Thymus (tissue), 14 donors: Measurements from ENCODE around the gene OR2T27. TPM values are rescaled to one million over a fixed set of nuclear protein-coding genes. Genes with fewer than 3 reads are reported as not detected.
"Not testable (repeated sequence)": the region's sequence is repeated elsewhere in the genome, so short reads cannot be mapped to it uniquely, and the experiment has no call there.

ENCODE experiments used
- DNase-seq, 9 donors: peaks; one replicate each; pipeline ENCODE4 v3.0.0-alpha.2; 2013; ENCODE audit warnings: low spot score in 9 of 9, low read depth in 6 of 9, missing footprints in 1 of 9
- H3K27ac ChIP-seq, 2 donors: one replicate each; pipeline ENCODE4 v1.5.1; 2013; ENCODE audit warnings: control low read depth in 1 of 2, low read depth in 1 of 2, low read length in 1 of 2, mild to moderate bottlenecking in 1 of 2, moderate library complexity in 1 of 2
- H3K27me3 ChIP-seq, 2 donors: one replicate each; pipeline ENCODE4 v1.5.1; 2013; ENCODE audit warnings: low read length in 1 of 2; ENCODE audit not compliant: control insufficient read depth in 2 of 2, insufficient read depth in 1 of 2
- H3K36me3 ChIP-seq, 2 donors: one replicate each; pipeline ENCODE4 v1.5.1; 2013; ENCODE audit warnings: low read length in 1 of 2, mild to moderate bottlenecking in 1 of 2, moderate library complexity in 1 of 2; ENCODE audit not compliant: control insufficient read depth in 2 of 2, insufficient read depth in 2 of 2
- H3K4me1 ChIP-seq, 2 donors: one replicate each; pipeline ENCODE4 v1.5.1; 2013; ENCODE audit warnings: low read length in 2 of 2; ENCODE audit not compliant: control insufficient read depth in 2 of 2, insufficient read depth in 2 of 2
- H3K4me3 ChIP-seq, 2 donors: one replicate each; pipeline ENCODE4 v1.5.1; 2013; ENCODE audit warnings: low read length in 2 of 2, control low read depth in 1 of 2, mild to moderate bottlenecking in 1 of 2
- H3K9me3 ChIP-seq, 2 donors: one replicate each; pipeline ENCODE4 v1.5.1; 2013; ENCODE audit warnings: low read length in 1 of 2, mild to moderate bottlenecking in 1 of 2; ENCODE audit not compliant: control insufficient read depth in 2 of 2, insufficient read depth in 1 of 2
- WGBS: extraction: QIAGEN DNeasy Blood & Tissue Kit; methylation state at CpG from one replicate; pipeline ENCODE4 v1.1.7; 2013; 5-methylcytosine and 5-hydroxymethylcytosine counted together
- long read RNA-seq, 10 donors: transcript quantifications; one replicate each; lab custom pipeline, GENCODE V29; 2026
- polyA plus RNA-seq: library from polyadenylated mRNA; stranded (reverse); fragments of 200-250 nt; gene quantifications from one replicate; pipeline ENCODE4 v1.2.3, GENCODE V29; 2013
- total RNA-seq: library from RNA; stranded (reverse); fragments of 120-200 nt; gene quantifications from one replicate; pipeline ENCODE4 v1.2.4, GENCODE V29; 2013
- donor health status: healthy.

Gene OR2T27
- total RNA-seq (not detected), polyA plus RNA-seq (not detected)
- long read RNA-seq, donor 1: 0 reads
- long read RNA-seq, donor 2: 0 reads
- long read RNA-seq, donor 3: 0 reads
- long read RNA-seq, donor 4: 0 reads
- long read RNA-seq, donor 5: 0 reads
- long read RNA-seq, donor 6: 0 reads
- long read RNA-seq, donor 7: 0 reads
- long read RNA-seq, donor 8: 0 reads
- long read RNA-seq, donor 9: 0 reads
- long read RNA-seq, donor 10: 0 reads

- H3K36me3 ChIP-seq, H3K9me3 ChIP-seq, H3K27ac ChIP-seq, H3K4me3 ChIP-seq, H3K4me1 ChIP-seq, DNase-seq, H3K27me3 ChIP-seq: not testable (repeated sequence)
- WGBS: 99% methylated on average over 3 of the region's 3 CpGs
Observed at GRCh38 chr1:248655354-248655753, at the start of gene OR2T27. Gene OR2T27 (minus strand): TSS chr1:248655528. CDS start chr1:248650884, 4,644 bp downstream.

- no peak for DNase-seq
- Histone ChIP-seq H3K9me3 (peaks cover 0 to 1% of the 10 kb centered on the region in 2 donors), H3K27ac (no peak overlapping the region), H3K4me1 (no peaks in the 10 kb centered on the region), H3K36me3 (no peaks in the 10 kb centered on the region), H3K27me3 (no peaks in the 10 kb centered on the region), H3K4me3 (no peak overlapping the region)
- 96% methylated on average over 2 of the region's 2 CpGs for WGBS
Observed at GRCh38 chr1:248704606-248705005, 49.3 kb upstream of the OR2T27 start.

- Histone ChIP-seq H3K27ac (no peak overlapping the region), H3K27me3 (no peaks in the 10 kb centered on the region), H3K4me3 (no peak overlapping the region), H3K9me3 (no peaks in the 10 kb centered on the region), H3K4me1 (no peaks in the 10 kb centered on the region), H3K36me3 (no peaks in the 10 kb centered on the region)
- DNase-seq: no peak
- 68% methylated on average over 2 of the region's 2 CpGs for WGBS
Observed at GRCh38 chr1:248703674-248704073, 48.3 kb upstream of the OR2T27 start.

- H3K27ac ChIP-seq: no peak within 1 kb of the TSS
- no peaks in the 10 kb centered on the region for H3K36me3 ChIP-seq
- H3K4me3 ChIP-seq: no peak within 1 kb of the TSS
- H3K9me3 ChIP-seq: no peaks in the 10 kb centered on the region
- 95% methylated on average over 1 of the region's 1 CpG for WGBS
- no peaks in the 10 kb centered on the region for H3K27me3 ChIP-seq
- no peak for DNase-seq
- no peaks in the 10 kb centered on the region for H3K4me1 ChIP-seq
Observed at GRCh38 chr1:248702714-248703113, 47.4 kb upstream of the OR2T27 start, which contains the start of gene OR14I1. Gene OR14I1 (minus strand): TSS chr1:248702766.

GRCh38 chr1:248699099-248699498, 43.8 kb upstream of the OR2T27 start:
- Histone ChIP-seq H3K27me3 (no peaks in the 10 kb centered on the region), H3K27ac (no peak overlapping the region), H3K4me3 (no peak overlapping the region), H3K4me1 (no peaks in the 10 kb centered on the region), H3K9me3 (peaks cover 0 to 4% of the 10 kb centered on the region in 2 donors), H3K36me3 (no peaks in the 10 kb centered on the region)
- 92% methylated on average over 1 of the region's 1 CpG for WGBS
- DNase-seq: no peak

- Histone ChIP-seq H3K27ac (no peak overlapping the region), H3K36me3 (no peaks in the 10 kb centered on the region), H3K4me1 (no peaks in the 10 kb centered on the region), H3K27me3 (no peaks in the 10 kb centered on the region), H3K9me3 (peaks cover 0 to 4% of the 10 kb centered on the region in 2 donors), H3K4me3 (no peak overlapping the region)
- WGBS: 91% methylated on average over 6 of the region's 6 CpGs
- DNase-seq: no peak
Observed at GRCh38 chr1:248697907-248698306, 42.6 kb upstream of the OR2T27 start.

- H3K36me3 ChIP-seq: no peaks in the 10 kb centered on the region
- 94% methylated on average over 3 of the region's 3 CpGs for WGBS
- no peaks in the 10 kb centered on the region for H3K4me1 ChIP-seq
- no peak for DNase-seq
- H3K27me3 ChIP-seq: no peaks in the 10 kb centered on the region
- no peak overlapping the region for H3K4me3 ChIP-seq
- H3K9me3 ChIP-seq: peaks cover 0 to 10% of the 10 kb centered on the region in 2 donors
- H3K27ac ChIP-seq: no peak overlapping the region
Observed at GRCh38 chr1:248696774-248697173, 41.4 kb upstream of the OR2T27 start.

- Histone ChIP-seq H3K27ac (no peak overlapping the region), H3K27me3 (no peaks in the 10 kb centered on the region), H3K4me1 (no peaks in the 10 kb centered on the region), H3K9me3 (peaks cover 2 to 14% of the 10 kb centered on the region in 2 donors), H3K36me3 (no peaks in the 10 kb centered on the region), H3K4me3 (no peak overlapping the region)
- peak in 1 of 9 donors; percentile 1 for DNase-seq
- WGBS: 69% methylated on average over 3 of the region's 3 CpGs
Observed at GRCh38 chr1:248696261-248696660, 40.9 kb upstream of the OR2T27 start.

GRCh38 chr1:248695451-248696132, 40.3 kb upstream of the OR2T27 start:
- Histone ChIP-seq H3K27me3 (no peaks in the 10 kb centered on the region), H3K4me1 (no peaks in the 10 kb centered on the region), H3K27ac (no peak overlapping the region), H3K4me3 (no peak overlapping the region), H3K9me3 (peaks cover 2 to 14% of the 10 kb centered on the region in 2 donors), H3K36me3 (no peaks in the 10 kb centered on the region)
- 93% methylated on average over 13 of the region's 13 CpGs for WGBS
- no peak for DNase-seq
